WTC11 (cell line): ENCODE results near the gene SPEF1. TPM values are rescaled to one million over a fixed set of nuclear protein-coding genes. Genes with fewer than 3 reads are reported as not detected.

Experiments used
- ATAC-seq: fragments of 200-7000 bp; cut with Tn5 transposase; 2 replicates; pipeline ENCODE4 v1.10.0; 2021; ENCODE audit warnings: mild to moderate bottlenecking, moderate library complexity
- CTCF ChIA-PET: fragments of 300-600 bp; sonication (Branson Sonifier 250); formaldehyde crosslinking; loops from one replicate; lab custom pipeline; 2021; ENCODE audit warnings: antibody characterized with exemption; lab: Charles Lee
- POLR2A ChIA-PET: fragments of 350-600 bp; sonication (Branson Sonifier 250); formaldehyde crosslinking; loops from one replicate; lab custom pipeline; 2021; ENCODE audit warnings: antibody characterized with exemption; lab: Charles Lee
- DNase-seq: peaks from one replicate; pipeline ENCODE4 v3.0.0; 2021; ENCODE audit warnings: low spot score
- H3K27ac Mint-ChIP-seq: 2 replicates; pipeline ENCODE4 v1.8.0; 2021; ENCODE audit warnings: mixed read lengths
- H3K27me3 Mint-ChIP-seq: 2 replicates; pipeline ENCODE4 v1.8.0; 2021; ENCODE audit warnings: low read depth, mild to moderate bottlenecking, moderate library complexity, mixed read lengths
- H3K36me3 Mint-ChIP-seq: 2 replicates; pipeline ENCODE4 v1.8.0; 2021; ENCODE audit warnings: mixed read lengths
- H3K4me1 Mint-ChIP-seq: 2 replicates; pipeline ENCODE4 v1.8.0; 2022; ENCODE audit warnings: mixed read lengths
- H3K4me3 Mint-ChIP-seq: 2 replicates; pipeline ENCODE4 v1.8.0; 2021; ENCODE audit warnings: mild to moderate bottlenecking, moderate library complexity, mixed read lengths
- H3K9me3 Mint-ChIP-seq: 2 replicates; pipeline ENCODE4 v1.8.0; 2021; ENCODE audit warnings: mixed read lengths
- ARID4B ChIP-seq: sonication (generic); formaldehyde crosslinking; IDR thresholded peaks from 2 replicates; pipeline ENCODE4 v1.8.0; 2023; ENCODE audit warnings: missing genetic modification reagents, mild to moderate bottlenecking, borderline replicate concordance
- ATF3 ChIP-seq: sonication (generic); formaldehyde crosslinking; conservative IDR thresholded peaks from 2 replicates; pipeline ENCODE4 v1.8.1; 2022; ENCODE audit warnings: mild to moderate bottlenecking, missing genetic modification reagents
- CREM ChIP-seq: sonication (generic); formaldehyde crosslinking; IDR thresholded peaks from 2 replicates; pipeline ENCODE4 v1.8.1; 2022; ENCODE audit warnings: mild to moderate bottlenecking, missing genetic modification reagents, moderate library complexity
- ERG ChIP-seq: fragments of 250-450 bp; sonication (Bioruptor Pico); IDR thresholded peaks from 2 replicates; pipeline ENCODE4 v1.8.0; 2021; ENCODE audit warnings: mild to moderate bottlenecking
- FOXK1 ChIP-seq: sonication (generic); formaldehyde crosslinking; IDR thresholded peaks from 2 replicates; pipeline ENCODE4 v1.8.0; 2022; ENCODE audit warnings: mild to moderate bottlenecking, moderate library complexity, missing genetic modification reagents
- GTF2I ChIP-seq: fragments of 250-450 bp; sonication (Bioruptor Pico); conservative IDR thresholded peaks from 2 replicates; pipeline ENCODE4 v1.4.0; 2021; ENCODE audit warnings: mild to moderate bottlenecking
- HMGXB4 ChIP-seq: sonication (generic); formaldehyde crosslinking; IDR thresholded peaks from 2 replicates; pipeline ENCODE4 v1.8.1; 2023; ENCODE audit warnings: mild to moderate bottlenecking, moderate library complexity, missing genetic modification reagents
- NFATC4 ChIP-seq: fragments of 250-450 bp; sonication (Bioruptor Pico); IDR thresholded peaks from 2 replicates; pipeline ENCODE4 v1.9.0; 2021; ENCODE audit warnings: mild to moderate bottlenecking
- OVOL2 ChIP-seq: fragments of 250-450 bp; sonication (Bioruptor Pico); IDR thresholded peaks from 2 replicates; pipeline ENCODE4 v1.9.0; 2021; ENCODE audit warnings: mild to moderate bottlenecking, borderline replicate concordance
- SP1 ChIP-seq: sonication (generic); formaldehyde crosslinking; conservative IDR thresholded peaks from 2 replicates; pipeline ENCODE4 v1.8.1; 2022; ENCODE audit warnings: missing genetic modification reagents
- STAT6 ChIP-seq: sonication (generic); formaldehyde crosslinking; conservative IDR thresholded peaks from 2 replicates; pipeline ENCODE4 v1.8.1; 2023; ENCODE audit warnings: mild to moderate bottlenecking, low read depth, missing genetic modification reagents, moderate library complexity
- TCF7 ChIP-seq: sonication (generic); formaldehyde crosslinking; IDR thresholded peaks from 2 replicates; pipeline ENCODE4 v1.8.0; 2022; ENCODE audit warnings: mild to moderate bottlenecking, low read depth, missing genetic modification reagents, moderate library complexity
- TP53 ChIP-seq: sonication (generic); formaldehyde crosslinking; IDR thresholded peaks from 2 replicates; pipeline ENCODE4 v1.8.1; 2023; ENCODE audit warnings: mild to moderate bottlenecking, missing genetic modification reagents
- ZMAT4 ChIP-seq: fragments of 250-450 bp; sonication (Bioruptor Pico); IDR thresholded peaks from 2 replicates; pipeline ENCODE4 v1.9.0; 2021; ENCODE audit warnings: mild to moderate bottlenecking
- ZNF232 ChIP-seq: sonication (generic); formaldehyde crosslinking; IDR thresholded peaks from 2 replicates; pipeline ENCODE4 v1.8.0; 2022; ENCODE audit warnings: mild to moderate bottlenecking, missing genetic modification reagents
- total RNA-seq: library from RNA; stranded (reverse); gene quantifications from 3 replicates; pipeline ENCODE4 v1.2.3, GENCODE V29; 2021
- TF ChIP-seq, protein P1 (sequence below): fragments of 200-600 bp; IDR thresholded peaks from 2 replicates; pipeline ENCODE4 v1.8.0; 2022; ENCODE audit warnings: antibody characterized with exemption
- TF ChIP-seq, protein P2 (sequence below): sonication (generic); formaldehyde crosslinking; IDR thresholded peaks from 2 replicates; pipeline ENCODE4 v1.8.0; 2022; ENCODE audit warnings: missing genetic modification reagents
- TF ChIP-seq, protein P3 (sequence below): sonication (generic); formaldehyde crosslinking; IDR thresholded peaks from 2 replicates; pipeline ENCODE4 v1.8.1; 2023; ENCODE audit warnings: mild to moderate bottlenecking, missing genetic modification reagents, moderate library complexity

The SPEF1 gene
- total RNA-seq, 1 experiment from 2014 or later: 0.72 TPM

- TF ChIP-seq, protein P1, sequence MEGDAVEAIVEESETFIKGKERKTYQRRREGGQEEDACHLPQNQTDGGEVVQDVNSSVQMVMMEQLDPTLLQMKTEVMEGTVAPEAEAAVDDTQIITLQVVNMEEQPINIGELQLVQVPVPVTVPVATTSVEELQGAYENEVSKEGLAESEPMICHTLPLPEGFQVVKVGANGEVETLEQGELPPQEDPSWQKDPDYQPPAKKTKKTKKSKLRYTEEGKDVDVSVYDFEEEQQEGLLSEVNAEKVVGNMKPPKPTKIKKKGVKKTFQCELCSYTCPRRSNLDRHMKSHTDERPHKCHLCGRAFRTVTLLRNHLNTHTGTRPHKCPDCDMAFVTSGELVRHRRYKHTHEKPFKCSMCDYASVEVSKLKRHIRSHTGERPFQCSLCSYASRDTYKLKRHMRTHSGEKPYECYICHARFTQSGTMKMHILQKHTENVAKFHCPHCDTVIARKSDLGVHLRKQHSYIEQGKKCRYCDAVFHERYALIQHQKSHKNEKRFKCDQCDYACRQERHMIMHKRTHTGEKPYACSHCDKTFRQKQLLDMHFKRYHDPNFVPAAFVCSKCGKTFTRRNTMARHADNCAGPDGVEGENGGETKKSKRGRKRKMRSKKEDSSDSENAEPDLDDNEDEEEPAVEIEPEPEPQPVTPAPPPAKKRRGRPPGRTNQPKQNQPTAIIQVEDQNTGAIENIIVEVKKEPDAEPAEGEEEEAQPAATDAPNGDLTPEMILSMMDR: no peak
- TF ChIP-seq, protein P2, sequence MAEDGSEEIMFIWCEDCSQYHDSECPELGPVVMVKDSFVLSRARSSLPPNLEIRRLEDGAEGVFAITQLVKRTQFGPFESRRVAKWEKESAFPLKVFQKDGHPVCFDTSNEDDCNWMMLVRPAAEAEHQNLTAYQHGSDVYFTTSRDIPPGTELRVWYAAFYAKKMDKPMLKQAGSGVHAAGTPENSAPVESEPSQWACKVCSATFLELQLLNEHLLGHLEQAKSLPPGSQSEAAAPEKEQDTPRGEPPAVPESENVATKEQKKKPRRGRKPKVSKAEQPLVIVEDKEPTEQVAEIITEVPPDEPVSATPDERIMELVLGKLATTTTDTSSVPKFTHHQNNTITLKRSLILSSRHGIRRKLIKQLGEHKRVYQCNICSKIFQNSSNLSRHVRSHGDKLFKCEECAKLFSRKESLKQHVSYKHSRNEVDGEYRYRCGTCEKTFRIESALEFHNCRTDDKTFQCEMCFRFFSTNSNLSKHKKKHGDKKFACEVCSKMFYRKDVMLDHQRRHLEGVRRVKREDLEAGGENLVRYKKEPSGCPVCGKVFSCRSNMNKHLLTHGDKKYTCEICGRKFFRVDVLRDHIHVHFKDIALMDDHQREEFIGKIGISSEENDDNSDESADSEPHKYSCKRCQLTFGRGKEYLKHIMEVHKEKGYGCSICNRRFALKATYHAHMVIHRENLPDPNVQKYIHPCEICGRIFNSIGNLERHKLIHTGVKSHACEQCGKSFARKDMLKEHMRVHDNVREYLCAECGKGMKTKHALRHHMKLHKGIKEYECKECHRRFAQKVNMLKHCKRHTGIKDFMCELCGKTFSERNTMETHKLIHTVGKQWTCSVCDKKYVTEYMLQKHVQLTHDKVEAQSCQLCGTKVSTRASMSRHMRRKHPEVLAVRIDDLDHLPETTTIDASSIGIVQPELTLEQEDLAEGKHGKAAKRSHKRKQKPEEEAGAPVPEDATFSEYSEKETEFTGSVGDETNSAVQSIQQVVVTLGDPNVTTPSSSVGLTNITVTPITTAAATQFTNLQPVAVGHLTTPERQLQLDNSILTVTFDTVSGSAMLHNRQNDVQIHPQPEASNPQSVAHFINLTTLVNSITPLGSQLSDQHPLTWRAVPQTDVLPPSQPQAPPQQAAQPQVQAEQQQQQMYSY (CRISPR knock-in tag): no peak
- TF ChIP-seq ATF3 (no peak), OVOL2 (no peak), SP1 (CRISPR knock-in tag) (no peak), FOXK1 (CRISPR knock-in tag) (no peak), ERG (CRISPR knock-in tag) (no peak), HMGXB4 (CRISPR knock-in tag) (no peak), TCF7 (CRISPR knock-in tag) (no peak), NFATC4 (CRISPR knock-in tag) (no peak)
- TF ChIP-seq, protein P3, sequence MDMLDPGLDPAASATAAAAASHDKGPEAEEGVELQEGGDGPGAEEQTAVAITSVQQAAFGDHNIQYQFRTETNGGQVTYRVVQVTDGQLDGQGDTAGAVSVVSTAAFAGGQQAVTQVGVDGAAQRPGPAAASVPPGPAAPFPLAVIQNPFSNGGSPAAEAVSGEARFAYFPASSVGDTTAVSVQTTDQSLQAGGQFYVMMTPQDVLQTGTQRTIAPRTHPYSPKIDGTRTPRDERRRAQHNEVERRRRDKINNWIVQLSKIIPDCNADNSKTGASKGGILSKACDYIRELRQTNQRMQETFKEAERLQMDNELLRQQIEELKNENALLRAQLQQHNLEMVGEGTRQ (CRISPR knock-in tag): no peak
Measured at GRCh38 chr20:3757268-3757667, 24.0 kb downstream of the SPEF1 start (continued).

DNA sequence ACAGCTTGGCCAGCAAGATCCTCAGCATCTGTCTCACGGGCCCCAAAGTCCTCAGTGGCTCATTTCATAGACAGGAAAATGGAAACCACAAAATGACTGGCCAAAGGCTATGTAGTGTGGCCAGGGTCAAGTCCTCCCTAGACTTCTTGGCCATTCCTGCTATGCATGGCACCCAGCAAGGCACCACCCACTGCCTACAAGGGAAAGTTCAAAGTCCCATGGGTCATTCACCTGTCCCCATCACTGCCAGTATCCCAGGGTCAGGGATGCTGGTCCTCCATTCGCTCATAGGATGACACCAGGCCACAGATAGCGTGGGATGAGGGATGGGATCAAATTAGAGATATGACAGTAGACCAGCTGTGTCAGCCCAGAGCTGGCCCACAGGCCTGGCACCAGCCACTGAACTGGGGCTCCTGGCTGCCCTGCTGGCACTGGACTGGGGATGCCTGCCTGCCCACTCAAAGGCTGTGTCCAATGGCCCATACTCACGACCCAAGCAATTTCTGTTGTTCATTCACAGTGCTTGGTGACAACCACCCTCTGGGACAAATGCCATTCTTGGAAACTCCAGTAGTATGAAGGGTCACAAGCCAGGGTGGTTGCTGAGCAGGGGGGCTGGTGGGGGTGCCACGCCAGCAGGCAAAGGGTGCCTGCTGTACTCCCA is 25.3 kb downstream of the SPEF1 start:
- ChIA-PET CTCF (interaction anchor here (1.3 to 8.7 kb wide), 7 partner anchors 10 to 64 kb away, joined by 4 to 195 read pairs (median 5); partner anchors contain the start of genes ADISSP and AP5S1), POLR2A (interaction anchor here (0.6 kb wide), 1 partner anchor 101 kb away, joined by 3 read pairs; no protein-coding TSS in a partner anchor)
- Mint-ChIP-seq H3K27ac (no peak overlapping the region), H3K4me1 (peaks cover 4% of the 10 kb centered on the region), H3K4me3 (no peak overlapping the region), H3K36me3 (peaks cover 18% of the 10 kb centered on the region), H3K27me3 (peaks cover 2% of the 10 kb centered on the region), H3K9me3 (no peaks in the 10 kb centered on the region)
- no peak for DNase-seq
- ATAC-seq: no peak
- TF ChIP-seq GTF2I (CRISPR knock-in tag) (no peak), CREM (CRISPR knock-in tag) (no peak), ZNF232 (CRISPR knock-in tag) (no peak), ARID4B (CRISPR knock-in tag) (no peak), ZMAT4 (CRISPR knock-in tag) (no peak), STAT6 (CRISPR knock-in tag) (no peak), TP53 (CRISPR knock-in tag) (no peak)
